ENCODE data around the gene TBC1D1.
A peak's percentile ranks its signal among the peaks of the same experiment; 100 is the strongest.

TBC1D1 gene

GRCh38 chr4:38058151-38058550, 167.3 kb downstream of the TBC1D1 start:
- DNase-seq, result no peak

- DNase-seq, result no peak
Observed at GRCh38 chr4:38060829-38061431, 170.0 kb downstream of the TBC1D1 start.

GRCh38 chr4:38062088-38062775, 171.3 kb downstream of the TBC1D1 start:
- DNase-seq, result peak; percentile 76

- no peak for DNase-seq
Observed at GRCh38 chr4:38062776-38063097, 171.9 kb downstream of the TBC1D1 start.

- DNase-seq, result no peak
Observed at GRCh38 chr4:38065176-38065575, 174.3 kb downstream of the TBC1D1 start.

- DNase-seq, result no peak
Observed at GRCh38 chr4:38065900-38066299, 175.0 kb downstream of the TBC1D1 start.

GRCh38 chr4:38067499-38067898, 176.6 kb downstream of the TBC1D1 start:
- no peak for DNase-seq

- no peak for DNase-seq
Observed at GRCh38 chr4:38068107-38068506, 177.2 kb downstream of the TBC1D1 start.

GRCh38 chr4:38069271-38069760, 178.4 kb downstream of the TBC1D1 start:
- no peak for DNase-seq

- no peak for DNase-seq
Observed at GRCh38 chr4:38071801-38072431, 181.0 kb downstream of the TBC1D1 start.

GRCh38 chr4:38072578-38072977, 181.7 kb downstream of the TBC1D1 start:
- no peak for DNase-seq

- DNase-seq, result no peak
Observed at GRCh38 chr4:38073596-38074234, 182.8 kb downstream of the TBC1D1 start.

- no peak for DNase-seq
Observed at GRCh38 chr4:38075370-38076152, 184.7 kb downstream of the TBC1D1 start.

GRCh38 chr4:38076153-38076669, 185.3 kb downstream of the TBC1D1 start:
- no peak for DNase-seq

- DNase-seq, result no peak
Observed at GRCh38 chr4:38077791-38078489, 187.1 kb downstream of the TBC1D1 start.

- no peak for DNase-seq
Observed at GRCh38 chr4:38078590-38079421, 187.9 kb downstream of the TBC1D1 start.

GRCh38 chr4:38080061-38080974, 189.4 kb downstream of the TBC1D1 start:
- DNase-seq, result no peak

- no peak for DNase-seq
Observed at GRCh38 chr4:38082021-38082420, 191.1 kb downstream of the TBC1D1 start.

- DNase-seq, result no peak
Observed at GRCh38 chr4:38082424-38083385, 191.8 kb downstream of the TBC1D1 start.
